Kidney capillary endothelial cell (primary cell): Measurements from ENCODE around the gene WDR45B.
A peak's percentile ranks its signal among the peaks of the same experiment; 100 is the strongest.

Experiments
- DNase-seq: peaks from one replicate; pipeline ENCODE4 v3.0.0-alpha.2; 2018; ENCODE audit warnings: low spot score

WDR45B gene

DNA sequence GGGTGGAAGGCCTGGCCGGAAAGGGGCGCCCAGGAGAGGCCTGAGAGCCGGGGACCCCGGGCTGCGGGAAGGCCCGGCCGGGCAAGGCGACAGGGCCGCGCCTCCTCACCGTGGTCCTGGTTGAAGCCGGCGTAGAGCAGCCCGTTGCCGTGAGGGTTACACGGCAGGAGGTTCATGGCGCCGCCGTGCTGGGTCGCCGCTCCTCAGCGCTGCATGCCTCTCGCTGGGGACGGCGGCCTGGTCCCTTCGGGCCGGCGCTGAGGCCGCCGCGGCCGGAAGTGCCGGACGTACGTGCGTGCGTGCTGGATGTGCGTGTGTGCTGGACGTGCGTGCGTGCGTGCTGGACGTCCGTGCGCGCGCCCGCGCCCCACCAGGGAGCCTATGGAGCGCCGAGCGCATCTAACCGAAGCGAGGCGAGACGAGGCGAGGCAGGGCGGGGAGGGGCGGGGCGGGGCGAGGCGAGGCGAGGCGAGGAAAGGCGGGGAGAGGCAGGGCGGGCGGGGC is at the start of gene WDR45B:
WDR45B (minus strand) TSS at position 280 of the 504 bp plus-strand sequence; CDS start at position 176, 104 bp downstream.
- peak; percentile 90 for DNase-seq

DNA sequence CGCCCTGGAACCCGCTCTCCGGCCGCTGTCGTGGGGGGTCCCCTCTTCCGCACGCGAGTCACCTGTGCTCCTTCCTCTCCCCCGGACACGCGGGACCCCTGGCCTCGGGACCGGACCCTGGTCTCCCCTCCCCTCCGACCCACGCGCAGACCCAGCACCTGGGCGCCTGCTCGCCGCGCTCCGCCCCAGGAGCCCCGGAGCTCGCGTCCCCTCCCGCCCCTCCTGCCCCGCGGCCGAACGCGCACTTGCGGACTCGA is 49.5 kb upstream of the WDR45B start:
- DNase-seq = no peak

DNA sequence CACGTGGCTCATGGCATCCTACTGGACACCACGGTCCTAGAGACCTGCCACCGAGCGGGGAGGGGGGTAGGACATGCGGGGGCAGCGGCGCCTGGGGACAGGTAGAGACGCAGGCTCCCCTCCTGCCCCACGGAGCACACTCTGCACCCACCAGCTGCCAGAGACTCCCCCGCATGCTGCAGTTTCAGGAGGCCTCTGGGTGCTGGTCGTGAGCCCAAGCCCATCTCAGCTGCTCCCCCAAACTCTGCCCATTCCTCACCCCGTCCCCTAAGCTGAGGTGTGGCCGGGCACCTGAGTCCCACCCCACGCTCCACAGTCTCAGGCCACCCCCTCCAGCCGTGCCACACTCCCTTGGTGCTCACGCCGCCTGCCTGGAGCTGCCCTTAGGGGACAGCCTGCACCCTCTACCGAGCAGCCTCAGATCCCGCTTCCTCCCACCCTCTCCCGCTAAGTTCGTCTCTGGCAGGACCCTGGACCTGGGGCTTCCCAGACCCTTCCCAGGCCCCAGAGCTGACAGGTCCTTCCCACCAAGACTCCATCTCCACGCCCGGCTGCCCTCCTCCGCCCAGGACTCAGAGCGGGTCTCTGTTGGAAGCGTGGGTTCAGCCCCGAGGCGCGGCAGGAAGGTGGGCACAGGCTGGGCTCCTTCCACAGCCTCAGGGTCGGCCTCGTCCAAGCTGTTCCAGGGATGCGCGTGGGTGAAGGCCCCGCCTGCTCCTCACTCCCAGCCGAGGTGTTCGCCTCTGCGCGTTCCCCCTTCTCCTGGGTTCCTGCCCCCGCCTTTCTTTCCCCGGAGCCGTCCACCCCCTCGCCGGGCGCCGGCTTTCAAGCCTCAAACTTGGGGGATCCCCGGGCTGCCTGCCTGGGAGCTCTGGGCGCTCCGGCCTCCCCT is 48.9 kb upstream of the WDR45B start:
- DNase-seq = no peak

DNA sequence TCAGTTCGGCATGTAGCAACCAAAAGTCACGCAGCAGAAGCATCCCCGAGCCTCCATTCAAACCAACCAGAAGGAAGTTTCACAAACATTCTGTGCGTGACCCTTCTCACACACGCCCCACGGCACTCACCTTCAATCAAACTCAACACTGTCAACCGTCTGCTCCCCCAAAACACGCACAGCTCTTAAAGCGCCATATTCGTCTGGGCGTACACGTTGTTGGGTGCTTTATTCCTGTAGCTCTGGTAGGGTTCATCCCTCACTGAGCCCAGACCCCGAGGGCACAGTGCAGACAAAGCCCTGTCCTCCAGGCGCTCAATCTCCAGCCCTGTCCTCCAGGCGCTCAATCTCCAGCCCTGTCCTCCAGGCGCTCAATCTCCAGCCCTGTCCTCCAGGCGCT is 48.0 kb upstream of the WDR45B start:
- DNase-seq = no peak

DNA sequence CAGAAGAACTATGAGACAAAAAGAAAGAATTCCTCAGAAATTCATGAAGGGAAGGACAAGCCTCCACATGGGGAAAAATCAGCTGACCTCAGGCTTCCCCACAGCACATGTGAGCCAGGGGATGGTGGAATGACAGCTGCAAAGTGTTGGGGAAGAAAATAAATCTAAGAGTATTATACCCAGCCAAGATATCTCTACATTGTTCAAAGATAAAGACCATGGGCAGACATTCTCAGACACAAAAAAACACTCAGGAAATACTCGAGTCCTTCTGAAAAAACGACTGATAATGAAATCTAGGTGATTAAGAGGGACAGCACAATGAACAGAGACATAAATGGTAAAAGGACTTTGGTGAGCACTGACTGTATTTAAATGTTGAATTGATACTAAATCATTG is 46.4 kb upstream of the WDR45B start:
- no peak for DNase-seq

DNA sequence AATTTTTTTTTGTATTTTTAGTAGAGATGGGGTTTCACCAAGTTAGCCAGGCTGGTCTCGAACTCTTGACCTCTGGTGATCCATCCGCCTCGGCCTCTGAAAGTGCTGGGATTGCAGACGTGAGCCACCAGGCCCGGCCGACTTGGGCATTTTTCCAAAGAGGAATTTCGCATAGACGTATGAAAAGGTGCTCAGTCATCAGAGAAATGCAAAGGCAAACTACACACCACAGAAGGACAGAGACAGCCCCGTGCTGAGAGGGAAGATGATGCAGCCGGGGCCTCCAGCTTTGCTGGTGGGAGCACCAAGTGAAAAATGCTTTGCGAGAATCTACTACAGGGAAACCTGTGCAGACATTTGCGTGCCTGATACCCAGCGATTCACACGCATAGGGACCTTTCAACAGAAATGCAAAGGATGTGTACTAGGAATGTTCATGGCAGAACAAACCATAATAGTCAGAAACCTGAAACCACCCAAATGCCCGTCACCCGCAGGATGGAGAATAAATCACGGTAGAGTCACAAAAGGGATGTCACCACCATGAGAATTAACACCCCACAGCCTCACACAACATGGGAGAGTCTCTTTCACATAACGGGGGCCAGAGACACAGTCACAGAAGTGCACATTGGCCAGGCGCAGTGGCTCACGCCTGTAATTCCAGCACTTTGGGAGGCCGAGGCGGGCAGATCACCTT is 45.1 kb upstream of the WDR45B start:
- no peak for DNase-seq

DNA sequence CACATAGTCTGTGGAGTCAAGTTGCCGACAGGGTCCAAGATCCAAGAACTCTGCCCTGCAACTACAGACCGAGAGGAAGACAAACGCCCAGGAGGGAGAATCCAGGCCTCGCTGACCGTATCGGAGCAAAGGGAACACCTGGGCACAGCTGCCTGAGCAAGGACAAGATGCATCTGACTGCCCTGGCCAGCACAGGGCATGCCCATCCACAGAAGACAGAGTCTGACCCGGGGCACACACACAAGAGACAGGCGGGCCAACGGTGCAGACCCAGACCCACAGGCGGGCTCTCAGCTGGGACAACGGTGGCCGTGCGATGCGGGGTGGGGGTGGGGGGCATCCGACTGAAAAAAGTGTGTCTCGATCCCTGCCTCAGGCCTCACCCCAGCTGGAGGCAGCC is 44.0 kb upstream of the WDR45B start:
- no peak for DNase-seq

DNA sequence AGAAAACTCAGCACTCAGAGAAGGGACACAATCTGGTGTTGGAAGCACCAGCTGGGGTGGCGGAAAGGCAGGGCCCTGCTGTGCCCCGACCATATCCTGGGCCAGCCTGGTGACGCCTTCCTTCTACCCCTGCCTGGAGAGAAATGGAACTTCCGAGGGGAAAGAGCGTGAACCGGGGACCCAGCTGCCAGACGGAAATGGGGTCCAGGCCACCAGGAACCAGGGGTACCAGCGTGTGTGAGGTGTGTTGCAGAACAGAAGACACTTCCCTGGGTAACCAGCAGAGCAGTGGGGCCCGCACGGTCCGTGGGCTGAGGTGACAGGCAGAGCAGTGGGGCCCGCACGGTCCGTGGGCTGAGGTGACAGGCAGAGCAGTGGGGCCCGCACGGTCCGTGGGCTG is 43.5 kb upstream of the WDR45B start:
- DNase-seq = no peak

DNA sequence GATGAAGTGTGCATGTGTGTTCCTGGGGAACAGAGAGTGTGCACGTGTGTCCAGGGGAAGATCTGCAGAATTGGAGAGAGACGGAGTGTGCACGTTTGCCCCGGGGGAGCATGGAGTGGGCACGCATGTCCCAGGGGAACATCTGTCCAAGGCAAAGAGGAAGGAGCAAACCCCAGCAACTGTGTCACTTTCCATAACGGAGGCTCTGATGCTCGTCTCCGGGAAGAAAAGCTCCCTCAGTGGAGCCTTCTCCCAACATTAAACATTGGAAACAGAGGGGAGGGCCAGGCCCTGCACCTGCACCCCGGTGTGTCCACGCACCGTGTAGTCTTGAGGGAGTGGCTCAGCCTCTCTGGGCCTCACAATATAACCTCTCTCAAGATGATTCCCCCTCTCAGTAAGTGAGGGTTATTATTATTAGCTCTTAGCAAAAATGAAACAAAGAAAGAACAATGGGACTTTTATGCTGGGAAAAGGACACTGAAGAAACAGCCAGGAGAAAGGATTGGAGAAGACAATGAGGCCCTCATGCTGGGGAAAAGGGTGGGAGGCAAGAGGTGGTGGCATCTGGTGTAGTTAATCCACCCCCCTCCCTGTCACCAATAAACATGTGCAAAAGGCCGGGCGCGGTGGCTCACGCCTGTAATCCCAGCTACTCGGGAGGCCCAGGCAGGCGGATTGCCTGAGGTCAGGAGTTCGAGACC is 42.7 kb upstream of the WDR45B start:
- no peak for DNase-seq

DNA sequence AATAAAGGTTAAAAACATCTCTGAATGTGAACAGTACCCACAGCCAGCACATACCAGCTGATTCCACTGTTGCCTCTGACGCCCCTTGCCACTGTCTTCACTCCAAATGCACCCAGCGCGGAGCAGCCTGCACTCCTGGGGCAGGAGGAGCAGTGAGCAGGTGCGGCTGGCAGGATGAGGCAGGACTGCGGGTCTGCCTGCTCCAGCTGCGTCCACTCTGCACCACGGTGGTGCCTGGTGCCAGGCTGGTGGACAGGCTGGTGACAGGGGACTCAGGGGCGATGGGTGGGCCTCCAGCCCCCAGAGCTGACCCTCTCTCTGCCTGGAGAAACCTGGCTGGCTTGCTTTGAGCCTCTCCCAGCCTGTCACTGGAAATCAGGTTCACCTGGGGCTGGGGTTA is 40.8 kb upstream of the WDR45B start:
- DNase-seq = no peak

DNA sequence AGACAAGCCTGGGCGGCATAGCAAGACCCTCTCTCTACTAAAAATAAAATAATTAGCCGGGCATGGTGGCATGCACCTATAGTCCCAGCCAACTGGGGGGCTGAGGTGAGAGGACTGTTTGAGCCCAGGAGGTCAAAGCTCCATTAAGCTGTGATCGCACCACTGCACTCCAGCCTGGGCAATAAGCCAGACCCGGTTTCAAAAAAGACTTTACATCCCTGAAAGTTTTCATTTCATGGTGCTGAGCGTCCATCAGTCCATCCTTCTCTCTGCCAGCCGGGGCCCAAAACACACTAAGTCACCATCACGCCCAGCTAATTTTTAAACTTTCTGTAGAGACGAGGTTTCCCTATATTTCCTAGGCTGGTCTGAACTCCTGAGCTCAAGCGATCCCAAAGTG is 39.6 kb upstream of the WDR45B start:
- DNase-seq = no peak

DNA sequence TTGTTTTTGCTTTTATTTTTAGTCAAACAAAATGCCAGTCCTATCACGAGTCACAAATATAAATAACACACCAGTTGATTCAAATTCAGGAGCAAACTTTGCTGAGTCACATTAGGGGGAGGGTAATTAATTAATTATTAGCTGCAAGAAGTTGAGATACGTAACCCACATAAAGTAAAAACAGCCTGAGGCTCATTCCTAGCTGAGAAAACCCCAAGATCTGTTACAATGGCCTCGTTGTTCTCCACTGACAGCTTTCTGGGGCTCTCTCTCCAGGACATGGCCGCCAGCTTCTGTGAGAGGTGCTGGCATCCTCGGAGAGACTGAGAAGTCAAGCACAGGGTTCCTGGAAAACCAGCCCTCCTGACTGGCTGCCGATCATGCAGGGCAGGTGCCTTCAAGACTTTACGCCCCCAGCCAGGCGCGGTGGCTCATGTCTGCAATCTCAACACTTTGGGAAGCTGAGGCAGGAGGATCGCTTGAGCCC is 39.2 kb upstream of the WDR45B start:
- DNase-seq = no peak

DNA sequence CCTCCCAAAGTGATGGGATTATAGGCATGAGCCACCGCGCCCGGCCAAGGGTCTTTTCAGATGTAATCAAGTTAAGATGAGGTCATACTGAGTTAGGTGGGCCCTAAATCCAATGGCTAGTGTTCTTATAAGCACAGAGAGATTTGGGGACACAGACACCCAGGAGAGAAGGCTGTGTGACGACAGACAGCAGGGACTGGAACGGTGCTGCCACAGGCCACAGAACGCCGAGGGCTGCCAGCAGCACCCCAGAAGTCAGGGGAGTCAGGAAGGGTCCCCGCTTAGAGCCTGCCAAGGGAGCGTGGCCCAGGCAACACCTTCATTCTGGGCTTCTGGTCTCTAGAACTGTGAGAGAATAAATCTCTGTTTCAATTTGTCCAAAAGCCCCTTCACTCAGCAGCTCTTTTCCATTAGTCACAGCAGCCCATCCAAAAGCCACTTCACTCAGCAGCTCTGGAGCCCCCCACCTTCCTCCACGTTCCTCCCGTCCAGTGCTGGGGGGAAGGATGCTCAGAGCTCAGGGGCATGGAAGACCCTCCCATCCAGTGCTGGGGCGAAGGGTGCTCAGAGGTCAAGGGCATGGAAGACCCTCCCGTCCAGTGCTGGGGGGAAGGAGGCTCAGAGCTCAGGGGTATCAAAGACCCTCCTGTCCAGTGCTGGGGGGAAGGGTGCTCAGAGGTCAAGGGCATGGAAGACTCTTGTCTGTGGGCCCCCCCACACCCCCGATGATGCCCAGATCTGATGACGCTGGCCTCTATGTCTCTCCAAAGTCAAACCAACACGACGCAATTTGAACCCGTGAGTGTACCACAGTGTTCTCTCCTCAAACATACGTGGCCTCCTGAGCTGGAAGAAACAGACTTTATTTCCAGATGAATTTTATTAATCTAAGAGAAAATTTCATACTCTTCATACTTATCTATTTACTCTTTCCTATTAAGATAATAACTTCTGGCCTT is 38.4 kb upstream of the WDR45B start:
- no peak for DNase-seq

DNA sequence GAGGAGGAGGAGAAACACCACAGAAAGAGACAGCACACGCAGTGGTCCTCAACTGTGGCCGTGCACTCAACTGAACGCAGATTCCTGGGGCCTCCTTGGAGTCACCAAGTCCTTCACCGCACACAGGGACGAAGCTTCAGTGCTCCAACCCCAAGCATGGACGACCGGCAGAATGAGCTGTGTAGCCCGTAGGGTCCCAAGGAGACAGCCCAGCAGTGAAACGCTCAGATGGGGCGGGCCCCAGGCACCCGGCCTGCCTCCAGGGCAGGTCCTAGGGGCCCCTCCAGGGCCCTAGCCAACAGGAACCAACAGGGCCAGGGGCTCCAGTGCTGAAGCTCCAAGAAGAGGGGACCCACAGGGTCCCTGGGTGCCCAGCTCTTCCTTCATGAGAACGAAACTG is 37.0 kb upstream of the WDR45B start:
- DNase-seq = no peak

DNA sequence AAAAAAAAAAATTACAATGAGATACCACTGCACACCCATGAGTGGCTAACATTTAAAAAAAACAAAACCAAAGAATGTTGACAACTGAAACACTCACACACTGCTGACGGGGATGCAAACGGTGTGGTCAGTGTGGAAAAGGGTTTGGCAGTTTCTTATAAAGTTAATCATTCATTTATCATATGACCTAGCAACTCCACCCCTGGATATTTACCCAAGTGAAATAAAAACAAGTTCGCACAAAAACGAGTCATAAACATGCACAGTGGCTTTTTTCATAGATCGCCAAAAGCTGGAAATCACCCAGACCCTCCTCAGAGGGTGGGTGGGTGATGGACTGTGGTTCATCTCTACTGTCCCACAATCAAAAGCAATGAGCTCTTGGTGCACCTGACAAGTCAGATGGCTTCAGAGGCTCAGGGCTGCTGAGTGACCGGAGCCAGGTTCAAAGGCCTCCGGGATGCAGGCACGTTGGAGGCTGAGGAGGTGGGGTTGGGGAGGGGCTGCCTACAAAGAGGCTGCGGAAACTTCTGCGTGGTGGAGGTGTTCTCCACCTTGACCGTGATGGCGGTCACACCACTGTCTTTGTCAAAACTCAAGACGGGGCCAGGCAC is 36.1 kb upstream of the WDR45B start:
- DNase-seq = no peak

DNA sequence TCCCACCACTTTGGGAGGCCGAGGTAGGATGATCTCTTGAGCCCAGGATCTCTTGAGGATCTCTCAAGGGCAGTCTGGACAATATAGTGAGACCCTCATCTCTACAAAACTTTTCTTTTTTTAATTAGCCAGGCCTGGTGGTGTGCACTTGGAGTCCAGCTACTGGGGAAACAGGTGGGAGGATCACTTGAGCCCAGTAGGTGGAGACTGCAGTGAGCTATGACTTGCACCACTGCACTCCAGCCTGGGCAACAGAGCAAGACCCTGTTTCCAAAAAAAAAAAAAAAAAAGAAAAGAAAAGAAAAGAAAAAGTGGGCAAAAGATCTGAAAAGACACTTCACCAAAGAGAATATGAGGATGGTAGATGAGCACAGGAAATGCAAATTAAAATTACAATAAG is 35.3 kb upstream of the WDR45B start:
- DNase-seq = no peak

DNA sequence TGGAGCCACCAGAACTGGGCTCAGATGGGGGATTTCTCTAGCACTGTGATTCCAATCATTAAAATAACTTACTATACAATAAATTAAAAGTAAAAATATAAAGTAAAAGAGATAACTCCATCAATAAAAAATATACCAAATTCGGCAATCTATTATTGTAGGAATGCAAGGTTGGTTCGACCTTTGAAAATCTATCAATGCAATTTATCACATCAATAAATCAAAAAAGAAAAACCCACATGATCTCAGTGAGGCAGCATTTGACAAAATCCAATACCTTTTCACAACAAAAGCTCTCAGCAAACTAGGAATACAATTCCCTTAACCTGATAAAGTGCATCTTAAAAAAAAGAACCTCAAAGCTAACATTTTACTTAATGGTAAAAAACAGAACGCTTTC is 33.3 kb upstream of the WDR45B start:
- no peak for DNase-seq

DNA sequence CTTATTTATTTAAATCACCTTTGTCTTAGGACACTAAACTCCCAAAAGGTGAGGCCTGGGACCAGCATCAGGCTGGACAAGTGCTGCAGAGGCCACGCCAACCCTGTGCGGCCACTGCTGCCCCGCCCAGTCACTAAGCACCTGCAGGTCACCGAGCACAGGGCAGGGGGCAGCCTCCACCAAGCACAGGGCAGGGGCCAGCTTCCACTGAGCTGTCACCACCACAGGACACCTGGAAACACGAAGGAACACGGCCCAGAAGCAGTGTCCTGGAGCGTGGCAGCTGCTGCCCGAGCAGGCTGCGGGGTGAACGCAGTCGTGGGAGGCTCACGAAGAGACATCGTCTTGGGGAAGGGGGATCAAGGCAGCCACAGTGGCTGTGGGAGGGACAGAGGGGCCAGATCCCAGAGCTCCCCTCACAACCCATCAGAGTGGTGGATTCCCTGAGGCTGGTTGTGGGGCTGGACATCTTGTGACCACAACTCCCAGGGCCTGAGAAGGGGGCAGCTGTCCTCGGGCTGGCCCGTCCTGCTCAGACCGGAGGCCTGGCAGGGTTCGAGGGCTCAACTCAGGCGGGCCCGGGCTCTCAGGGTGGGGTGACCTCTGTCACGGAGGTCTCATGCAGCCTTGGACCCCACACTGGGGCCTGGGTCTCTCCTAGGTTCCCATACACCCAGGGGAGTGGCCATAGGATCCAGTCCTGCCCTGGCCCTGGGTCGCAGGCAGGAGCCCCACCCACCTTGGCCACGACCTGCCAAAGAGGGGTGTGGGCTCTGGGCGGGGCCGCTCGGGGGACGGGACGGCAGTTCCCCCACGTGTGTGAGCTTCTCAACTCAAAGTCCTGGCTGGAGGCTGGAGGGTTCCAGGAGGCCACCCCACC is 31.6 kb upstream of the WDR45B start:
- no peak for DNase-seq

DNA sequence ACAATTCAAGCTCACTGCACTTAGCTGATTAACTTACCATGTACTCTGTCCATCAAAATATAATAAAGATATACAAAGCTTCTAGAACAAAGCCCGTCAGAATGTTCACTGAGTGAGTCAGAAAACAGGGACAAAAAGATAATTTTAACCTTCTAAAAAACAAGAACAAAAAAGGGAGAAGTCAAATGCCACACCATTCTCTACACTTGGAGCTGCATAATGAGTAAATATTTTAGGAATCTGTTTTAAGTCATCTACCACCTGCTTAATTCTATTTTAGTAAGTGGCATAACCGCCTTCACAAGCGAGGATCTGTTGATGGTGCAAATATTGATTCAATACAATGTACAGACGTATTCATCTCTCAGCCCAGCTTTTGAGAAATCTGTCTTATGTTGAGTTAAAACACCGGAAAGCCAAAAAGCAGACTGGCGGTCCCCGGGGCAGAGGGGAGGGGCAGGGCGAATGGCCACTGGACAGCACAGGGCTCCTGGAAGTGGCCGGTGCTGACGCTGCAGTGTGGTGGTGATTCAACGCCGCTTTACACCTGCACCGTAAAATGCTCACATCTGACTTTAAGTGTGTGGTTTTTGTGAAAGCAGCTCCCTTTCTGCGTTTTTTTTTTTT is 30.1 kb upstream of the WDR45B start:
- DNase-seq = no peak
